HG03342 (cell line): ENCODE results near the gene WASHC1.
"Not testable (repeated sequence)": the region's sequence is repeated elsewhere in the genome, so short reads cannot be mapped to it uniquely, and the experiment has no call there.

Experiments used
- ATAC-seq: cut with Tn5 transposase; IDR thresholded peaks from one replicate; pipeline ENCODE4 v1.9.1; 2021; ENCODE audit warnings: mild to moderate bottlenecking, moderate library complexity; ENCODE audit not compliant: unreplicated experiment

The WASHC1 gene

GRCh38 chr9:14129-14809 lies 15.0 kb downstream of the WASHC1 start:
- ATAC-seq: not testable (repeated sequence)

GRCh38 chr9:11206-11605 lies 18.1 kb downstream of the WASHC1 start:
- not testable (repeated sequence) for ATAC-seq

- not testable (repeated sequence) for ATAC-seq
Measured at GRCh38 chr9:10653-11053, 18.6 kb downstream of the WASHC1 start.

- ATAC-seq: not testable (repeated sequence)
Measured at GRCh38 chr9:10207-10606, 19.0 kb downstream of the WASHC1 start.
